PC-9 (cell line): ENCODE measurements around the gene BBX. TPM values are rescaled to one million over a fixed set of nuclear protein-coding genes. Genes with fewer than 3 reads are reported as not detected.

ENCODE experiments used
- BruUV-seq: library from RNA; stranded (reverse); fragments of 400-500 nt; replicated peaks from 2 replicates; lab custom pipeline; 2021; lab: Mats Ljungman, UMichigan
- CTCF ChIA-PET: fragments of 300-600 bp; sonication (Branson Sonifier 250); formaldehyde crosslinking; loops from one replicate; lab custom pipeline; 2022; ENCODE audit warnings: antibody characterized with exemption; lab: Charles Lee
- POLR2A ChIA-PET: fragments of 300-600 bp; sonication (Branson Sonifier 250); formaldehyde crosslinking; loops from one replicate; lab custom pipeline; 2022; ENCODE audit warnings: antibody characterized with exemption; ENCODE audit not compliant: unreplicated experiment; lab: Charles Lee
- DNase-seq, 2 experiments: peaks; one replicate each; pipeline versions ENCODE4 v3.0.0 to v3.0.0-alpha.2; 2015 to 2022; ENCODE audit warnings: mixed read lengths in 1 of 2
- H2AFZ ChIP-seq: fragments of 200-600 bp; sonication (generic); 2 replicates; pipeline ENCODE4 v1.8.1; 2017; ENCODE audit warnings: antibody characterized with exemption
- H3F3A ChIP-seq: fragments of 200-600 bp; sonication (generic); 2 replicates; pipeline ENCODE4 v1.8.1; 2017; ENCODE audit warnings: antibody characterized with exemption, mild to moderate bottlenecking, low read depth; ENCODE audit not compliant: insufficient read depth
- H3K27ac ChIP-seq: fragments of 200-600 bp; sonication (generic); 2 replicates; pipeline ENCODE4 v1.6.1; 2016; ENCODE audit warnings: mixed run types
- H3K27me3 ChIP-seq: fragments of 200-600 bp; sonication (generic); 2 replicates; pipeline ENCODE4 v1.6.1; 2016; ENCODE audit warnings: low read depth, mixed run types; ENCODE audit not compliant: insufficient read depth
- H3K36me3 ChIP-seq: fragments of 200-600 bp; sonication (generic); 2 replicates; pipeline ENCODE4 v1.6.1; 2016; ENCODE audit warnings: low read depth, mixed run types
- H3K4me1 ChIP-seq: fragments of 200-600 bp; sonication (generic); replicated peaks from 2 replicates; pipeline ENCODE4 v1.6.1; 2016; ENCODE audit warnings: mixed run types; ENCODE audit not compliant: insufficient read depth
- H3K4me2 ChIP-seq: fragments of 200-600 bp; sonication (generic); 2 replicates; pipeline ENCODE4 v1.6.1; 2017; ENCODE audit warnings: mixed run types
- H3K4me3 ChIP-seq: fragments of 200-600 bp; sonication (generic); 2 replicates; pipeline ENCODE4 v1.6.1; 2016; ENCODE audit warnings: mixed run types
- H3K79me2 ChIP-seq: fragments of 200-600 bp; sonication (generic); 2 replicates; pipeline ENCODE4 v1.6.1; 2017; ENCODE audit warnings: low read depth, mixed run types
- H3K9me2 ChIP-seq: fragments of 200-600 bp; sonication (generic); 2 replicates; pipeline ENCODE4 v1.8.1; 2017; ENCODE audit warnings: mild to moderate bottlenecking; ENCODE audit not compliant: insufficient read depth
- H3K9me3 ChIP-seq: fragments of 200-600 bp; sonication (generic); 2 replicates; pipeline ENCODE4 v1.8.1; 2016; ENCODE audit warnings: low read depth; ENCODE audit not compliant: insufficient read depth
- H4K20me1 ChIP-seq: fragments of 200-600 bp; sonication (generic); 2 replicates; pipeline ENCODE4 v1.8.1; 2017; ENCODE audit not compliant: insufficient read depth
- CTCF ChIP-seq: fragments of 200-600 bp; sonication (generic); conservative IDR thresholded peaks from 2 replicates; pipeline ENCODE4 v1.6.1; 2017; ENCODE audit warnings: mixed run types, antibody characterized with exemption, mild to moderate bottlenecking, moderate library complexity
- EZH2 ChIP-seq: fragments of 200-600 bp; sonication (generic); IDR thresholded peaks from 2 replicates; pipeline ENCODE4 v1.8.0; 2017; ENCODE audit warnings: antibody characterized with exemption, low read depth
- intact Hi-C: fragments of 100-400 bp; cut with micrococcal nuclease; formaldehyde crosslinking; loops from one replicate; pipeline ENCODE4 v1.10.0; 2022; ENCODE audit not compliant: unreplicated experiment
- total RNA-seq: library from RNA; stranded (reverse); gene quantifications from 2 replicates; pipeline ENCODE4 v1.2.3, GENCODE V29; 2021

BBX gene
- total RNA-seq, 1 experiment from 2014 or later, result 91.7 TPM

- Histone ChIP-seq H3K4me3 (peak overlapping the region; percentile 95), H3K79me2 (peaks cover 46% of the 10 kb centered on the region), H3K9me3 (no peaks in the 10 kb centered on the region), H3K27ac (peak overlapping the region; percentile 58), H2AFZ (peak overlapping the region; percentile 95), H3K36me3 (peaks cover 14% of the 10 kb centered on the region; the same call in 1 of the 2 replicates), H4K20me1 (no peaks in the 10 kb centered on the region), H3K4me1 (peaks cover 23% of the 10 kb centered on the region), H3F3A (peaks cover 10% of the 10 kb centered on the region; the same call in 1 of the 2 replicates), H3K9me2 (no peaks in the 10 kb centered on the region), H3K4me2 (peak overlapping the region; percentile 88), H3K27me3 (no peaks in the 10 kb centered on the region)
- intact Hi-C loops, result loop anchor here (5.0 kb wide), 1 partner anchor 252 kb away; no protein-coding TSS in a partner anchor
- POLR2A ChIA-PET, result interaction anchor here (0.5 to 0.8 kb wide), 9 partner anchors 13 to 1153 kb away, joined by 3 to 16 read pairs (median 4); no protein-coding TSS in a partner anchor
- CTCF ChIA-PET, result interaction anchor here (0.6 to 0.9 kb wide), 2 partner anchors 95 to 288 kb away, joined by 3 read pairs; no protein-coding TSS in a partner anchor
- no TSS peak for BruUV-seq
- no peak for TF ChIP-seq CTCF
- TF ChIP-seq EZH2, result no peak
- DNase-seq, result peak in 1 of 2 experiments; percentile 49
These were observed 1.6 kb downstream of the BBX start for GRCh38 chr3:107524326-107524840.

GRCh38 chr3:107524841-107525643, 2.3 kb downstream of the BBX start:
- intact Hi-C loops, result loop anchor here (5.0 kb wide), 1 partner anchor 253 kb away; no protein-coding TSS in a partner anchor
- TF ChIP-seq EZH2 (no peak), CTCF (no peak)
- Histone ChIP-seq H3F3A (peaks cover 10% of the 10 kb centered on the region; the same call in 1 of the 2 replicates), H3K4me2 (peak overlapping the region; percentile 88), H3K4me1 (peaks cover 23% of the 10 kb centered on the region), H3K27ac (peak overlapping the region; percentile 12), H3K9me2 (no peaks in the 10 kb centered on the region), H3K79me2 (peaks cover 48% of the 10 kb centered on the region), H2AFZ (peak overlapping the region; percentile 95), H3K36me3 (peaks cover 14% of the 10 kb centered on the region; the same call in 1 of the 2 replicates), H4K20me1 (no peaks in the 10 kb centered on the region), H3K9me3 (no peaks in the 10 kb centered on the region), H3K27me3 (no peaks in the 10 kb centered on the region), H3K4me3 (peak overlapping the region; percentile 95)
- CTCF ChIA-PET, result interaction anchor here (0.6 to 1.0 kb wide), 2 partner anchors 289 kb away, joined by 3 read pairs; no protein-coding TSS in a partner anchor
- POLR2A ChIA-PET, result interaction anchor here (0.5 to 0.8 kb wide), 8 partner anchors 12 to 317 kb away, joined by 3 to 16 read pairs (median 4); no protein-coding TSS in a partner anchor
- no TSS peak for BruUV-seq
- peak; percentile 67 to 72 for DNase-seq

- Histone ChIP-seq H3K79me2 (peaks cover 48% of the 10 kb centered on the region), H3K4me1 (peaks cover 23% of the 10 kb centered on the region), H3K4me3 (peak overlapping the region; percentile 95), H2AFZ (peak overlapping the region; percentile 95), H3K27ac (peak overlapping the region; percentile 12; the same call in 1 of the 2 replicates), H4K20me1 (no peaks in the 10 kb centered on the region), H3K36me3 (peaks cover 14% of the 10 kb centered on the region; the same call in 1 of the 2 replicates), H3K9me3 (no peaks in the 10 kb centered on the region), H3F3A (peaks cover 10% of the 10 kb centered on the region; the same call in 1 of the 2 replicates), H3K27me3 (no peaks in the 10 kb centered on the region), H3K4me2 (peak overlapping the region; percentile 88), H3K9me2 (no peaks in the 10 kb centered on the region)
- BruUV-seq, result TSS peak; percentile 32
- CTCF ChIA-PET, result interaction anchor here (0.6 to 1.0 kb wide), 2 partner anchors 254 to 290 kb away, joined by 3 read pairs; no protein-coding TSS in a partner anchor
- TF ChIP-seq EZH2 (no peak), CTCF (no peak)
- intact Hi-C loops, result no loop called here
- peak; percentile 35 to 60 for DNase-seq
- POLR2A ChIA-PET, result no interaction called here
These were observed 3.0 kb downstream of the BBX start for GRCh38 chr3:107525644-107526305.
